ENCODE measurements around the gene MGAT4A.
"Not testable (repeated sequence)": the region's sequence is repeated elsewhere in the genome, so short reads cannot be mapped to it uniquely, and the experiment has no call there.

MGAT4A gene

GRCh38 chr2:98728088-98728718 lies 2.7 kb downstream of the MGAT4A start:
- DNase-seq, result not testable (repeated sequence)

- DNase-seq, result no peak
Observed at GRCh38 chr2:98727369-98728087, 3.4 kb downstream of the MGAT4A start.

GRCh38 chr2:98726735-98727368 lies 4.1 kb downstream of the MGAT4A start:
- no peak for DNase-seq

- no peak for DNase-seq
Observed at GRCh38 chr2:98726205-98726604, 4.7 kb downstream of the MGAT4A start.

GRCh38 chr2:98720286-98720685 lies 10.6 kb downstream of the MGAT4A start:
- DNase-seq, result no peak

GRCh38 chr2:98717621-98718020 lies 13.3 kb downstream of the MGAT4A start:
- no peak for DNase-seq

- no peak for DNase-seq
Observed at GRCh38 chr2:98716786-98717185, 14.1 kb downstream of the MGAT4A start.

- DNase-seq, result no peak
Observed at GRCh38 chr2:98715812-98716451, 15.0 kb downstream of the MGAT4A start.

GRCh38 chr2:98713332-98714015 lies 17.5 kb downstream of the MGAT4A start:
- DNase-seq, result no peak

- DNase-seq, result no peak
Observed at GRCh38 chr2:98712145-98712544, 18.8 kb downstream of the MGAT4A start.

GRCh38 chr2:98711506-98711905 lies 19.4 kb downstream of the MGAT4A start:
- DNase-seq, result no peak

- no peak for DNase-seq
Observed at GRCh38 chr2:98710734-98711133, 20.2 kb downstream of the MGAT4A start.

- no peak for DNase-seq
Observed at GRCh38 chr2:98709535-98709934, 21.4 kb downstream of the MGAT4A start.

- DNase-seq, result no peak
Observed at GRCh38 chr2:98708396-98709186, 22.3 kb downstream of the MGAT4A start.

GRCh38 chr2:98706591-98706990 lies 24.3 kb downstream of the MGAT4A start:
- no peak for DNase-seq

- DNase-seq, result no peak
Observed at GRCh38 chr2:98705333-98705617, 25.7 kb downstream of the MGAT4A start.

- DNase-seq, result no peak
Observed at GRCh38 chr2:98704499-98705332, 26.2 kb downstream of the MGAT4A start.

GRCh38 chr2:98703738-98704137 lies 27.2 kb downstream of the MGAT4A start:
- no peak for DNase-seq

GRCh38 chr2:98702858-98703620 lies 27.9 kb downstream of the MGAT4A start:
- DNase-seq, result no peak

- no peak for DNase-seq
Observed at GRCh38 chr2:98702127-98702802, 28.7 kb downstream of the MGAT4A start.
